Measurements from ENCODE around the gene CACNA2D2. TPM values are rescaled to one million over a fixed set of nuclear protein-coding genes. Genes with fewer than 3 reads are reported as not detected.
A peak's percentile ranks its signal among the peaks of the same experiment; 100 is the strongest.

CACNA2D2 gene
- total and polyA plus RNA-seq, 9 donors: 0.95 to 8.6 (median 3.8) TPM

GRCh38 chr3:50444213-50444612, 59.2 kb downstream of the CACNA2D2 start:
- Histone ChIP-seq H3K27ac (no peak overlapping the region), H3K9me3 (no peaks in the 10 kb centered on the region), H3K4me3 (no peak overlapping the region), H3K4me1 (ENCODE audit: insufficient read depth) (no peaks in the 10 kb centered on the region), H3K36me3 (no peaks in the 10 kb centered on the region), H3K27me3 (no peaks in the 10 kb centered on the region)
- intact Hi-C loops (cut with DNase I): no loop called here
- TF ChIP-seq EP300 (IDR thresholded peaks at IDR 0.05) (no peak), POLR2A (IDR thresholded peaks at IDR 0.05) (no peak), CTCF (IDR thresholded peaks at IDR 0.05) (no peak)
- 69 to 78% (median 77%) methylated on average over 5 of the region's 5 CpGs for WGBS, 3 donors
- DNase-seq: no peak

GRCh38 chr3:50442945-50443579, 60.4 kb downstream of the CACNA2D2 start:
- Histone ChIP-seq H3K27ac (no peak overlapping the region), H3K4me3 (no peak overlapping the region), H3K9me3 (no peaks in the 10 kb centered on the region), H3K4me1 (ENCODE audit: insufficient read depth) (no peaks in the 10 kb centered on the region), H3K27me3 (no peaks in the 10 kb centered on the region), H3K36me3 (no peaks in the 10 kb centered on the region)
- 42 to 69% (median 52%) methylated on average over 21 of the region's 21 CpGs for WGBS, 3 donors
- TF ChIP-seq EP300 (IDR thresholded peaks at IDR 0.05) (no peak), POLR2A (IDR thresholded peaks at IDR 0.05) (no peak), CTCF (IDR thresholded peaks at IDR 0.05) (no peak)
- no peak for DNase-seq
- intact Hi-C loops (cut with DNase I): no loop called here

- H3K36me3 ChIP-seq: no peaks in the 10 kb centered on the region
- no peak for DNase-seq
- WGBS, 3 donors: 54 to 57% (median 55%) methylated on average over 7 of the region's 7 CpGs
- TF ChIP-seq CTCF (IDR thresholded peaks at IDR 0.05): no peak
- TF ChIP-seq EP300 (IDR thresholded peaks at IDR 0.05): no peak
- TF ChIP-seq POLR2A (IDR thresholded peaks at IDR 0.05): no peak
- H3K4me1 ChIP-seq (ENCODE audit: insufficient read depth): no peaks in the 10 kb centered on the region
- H3K4me3 ChIP-seq: no peak overlapping the region
- H3K27me3 ChIP-seq: no peaks in the 10 kb centered on the region
- H3K9me3 ChIP-seq: no peaks in the 10 kb centered on the region
- no peak overlapping the region for H3K27ac ChIP-seq
- intact Hi-C loops (cut with DNase I): no loop called here
Measured at GRCh38 chr3:50441424-50442217, 61.8 kb downstream of the CACNA2D2 start.

GRCh38 chr3:50436114-50436674, 67.2 kb downstream of the CACNA2D2 start:
- Histone ChIP-seq H3K36me3 (no peaks in the 10 kb centered on the region), H3K4me3 (no peak overlapping the region), H3K27ac (no peak overlapping the region), H3K27me3 (no peaks in the 10 kb centered on the region), H3K4me1 (ENCODE audit: insufficient read depth) (no peaks in the 10 kb centered on the region), H3K9me3 (no peaks in the 10 kb centered on the region)
- DNase-seq: peak in 4 of 5 donors; percentile 43 to 66 (median 49)
- intact Hi-C loops (cut with DNase I): loop anchor here in 2 of 4 donors (5.0 to 10.0 kb wide), 2 partner anchors 106 to 109 kb away; no protein-coding TSS in a partner anchor
- WGBS, 3 donors: 24 to 37% (median 28%) methylated on average over 5 of the region's 5 CpGs
- TF ChIP-seq CTCF (IDR thresholded peaks at IDR 0.05) (peak; percentile 12 to 34 (median 22)), EP300 (IDR thresholded peaks at IDR 0.05) (no peak), POLR2A (IDR thresholded peaks at IDR 0.05) (no peak)
